Spinal cord (tissue), 10 donors: ENCODE measurements around the gene NODAL. TPM values are rescaled to one million over a fixed set of nuclear protein-coding genes. Genes with fewer than 3 reads are reported as not detected.
A peak's percentile ranks its signal among the peaks of the same experiment; 100 is the strongest.

Experiments
- DNase-seq, 6 donors: peaks; one replicate each; pipeline versions ENCODE4 v3.0.0 to v3.0.0-alpha.2; 2013 to 2015; ENCODE audit warnings: low spot score in 6 of 6, low read depth in 4 of 6
- H3K27ac ChIP-seq: one replicate; pipeline ENCODE4 v1.5.1; 2013; ENCODE audit warnings: low read depth, low read length, control low read depth
- H3K27me3 ChIP-seq: one replicate; pipeline ENCODE4 v1.6.1; 2013; ENCODE audit warnings: low read length; ENCODE audit not compliant: control insufficient read depth, insufficient read depth
- H3K36me3 ChIP-seq: one replicate; pipeline ENCODE4 v1.6.1; 2013; ENCODE audit warnings: low read length; ENCODE audit not compliant: control insufficient read depth, insufficient read depth
- H3K4me1 ChIP-seq: one replicate; pipeline ENCODE4 v1.6.1; 2013; ENCODE audit warnings: low read length; ENCODE audit not compliant: control insufficient read depth, insufficient read depth
- H3K4me3 ChIP-seq: one replicate; pipeline ENCODE4 v1.5.1; 2013; ENCODE audit warnings: low read depth, low read length, control low read depth
- H3K9me3 ChIP-seq: one replicate; pipeline ENCODE4 v1.6.1; 2013; ENCODE audit warnings: low read length; ENCODE audit not compliant: control insufficient read depth, insufficient read depth
- WGBS: methylation state at CpG from one replicate; pipeline ENCODE4 v1.1.5; 2013; ENCODE audit warnings: missing lambda C conversion rate; ENCODE audit not compliant: insufficient coverage; 5-methylcytosine and 5-hydroxymethylcytosine counted together
- polyA plus RNA-seq, 2 donors: library from polyadenylated mRNA; unstranded; fragments of 120-200 nt; gene quantifications; one replicate each; pipeline ENCODE4 v1.2.1, GENCODE V29; 2013; ENCODE audit not compliant: insufficient read length in 2 of 2
- total RNA-seq, 2 donors: library from RNA; depleted of rRNA in 1 of 2; stranded (reverse); fragments of 120-200 nt in 1 of 2; fragments of >200 nt in 1 of 2; gene quantifications; one replicate each; pipeline versions ENCODE4 v1.2.3 to v1.2.4, GENCODE V29; 2013 to 2014
- donor health status: healthy.

NODAL gene
- total and polyA plus RNA-seq, 4 donors = 2.1 to 3.1 (median 2.4) TPM

DNA sequence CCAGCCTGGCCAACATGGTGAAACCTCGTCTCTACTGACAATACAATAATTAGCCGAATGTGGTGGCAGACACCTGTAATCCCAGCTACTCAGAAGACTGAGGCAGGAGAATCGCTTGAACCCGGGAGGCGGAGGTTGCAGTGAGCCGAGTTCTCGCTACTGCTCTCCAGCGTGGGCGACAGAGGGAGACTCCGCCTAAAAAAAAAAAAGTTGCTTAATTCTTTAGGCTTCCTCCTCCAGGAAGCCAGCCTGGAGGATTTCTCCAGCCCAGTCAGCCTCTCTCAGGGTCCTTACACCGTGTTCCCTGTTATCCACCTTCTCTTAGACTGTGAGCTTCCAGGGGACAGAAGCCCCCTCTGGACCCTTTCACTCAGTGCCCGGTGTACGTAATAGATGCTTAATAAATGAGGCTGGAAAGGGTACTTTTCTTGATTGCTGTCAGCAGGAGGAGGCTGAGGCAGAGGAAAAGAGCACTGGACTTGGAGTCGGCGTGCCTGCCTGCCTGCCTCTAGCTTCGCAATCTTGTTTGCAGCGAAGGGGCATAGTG is 16.4 kb upstream of the NODAL start:
- peaks cover 48% of the 10 kb centered on the region for H3K4me1 ChIP-seq
- no peak overlapping the region for H3K4me3 ChIP-seq
- 48% methylated on average over 16 of the region's 17 CpGs for WGBS
- peaks cover 12% of the 10 kb centered on the region for H3K27me3 ChIP-seq
- no peak for DNase-seq
- H3K36me3 ChIP-seq = no peaks in the 10 kb centered on the region
- no peak overlapping the region for H3K27ac ChIP-seq
- H3K9me3 ChIP-seq = no peaks in the 10 kb centered on the region

GRCh38 chr10:70456164-70456563 is 14.7 kb upstream of the NODAL start:
- H3K36me3 ChIP-seq = no peaks in the 10 kb centered on the region
- no peak overlapping the region for H3K27ac ChIP-seq
- no peaks in the 10 kb centered on the region for H3K9me3 ChIP-seq
- no CpG with 5 or more reads among the region's 8 CpGs for WGBS
- peaks cover 12% of the 10 kb centered on the region for H3K27me3 ChIP-seq
- H3K4me3 ChIP-seq = no peak overlapping the region
- no peak for DNase-seq
- peaks cover 31% of the 10 kb centered on the region for H3K4me1 ChIP-seq

GRCh38 chr10:70455213-70455630 is 13.7 kb upstream of the NODAL start:
- Histone ChIP-seq H3K27me3 (peaks cover 12% of the 10 kb centered on the region), H3K4me1 (peaks cover 32% of the 10 kb centered on the region), H3K36me3 (no peaks in the 10 kb centered on the region), H3K4me3 (no peak overlapping the region), H3K27ac (no peak overlapping the region), H3K9me3 (no peaks in the 10 kb centered on the region)
- no peak for DNase-seq
- 20% methylated on average over 1 of the region's 6 CpGs for WGBS

DNA sequence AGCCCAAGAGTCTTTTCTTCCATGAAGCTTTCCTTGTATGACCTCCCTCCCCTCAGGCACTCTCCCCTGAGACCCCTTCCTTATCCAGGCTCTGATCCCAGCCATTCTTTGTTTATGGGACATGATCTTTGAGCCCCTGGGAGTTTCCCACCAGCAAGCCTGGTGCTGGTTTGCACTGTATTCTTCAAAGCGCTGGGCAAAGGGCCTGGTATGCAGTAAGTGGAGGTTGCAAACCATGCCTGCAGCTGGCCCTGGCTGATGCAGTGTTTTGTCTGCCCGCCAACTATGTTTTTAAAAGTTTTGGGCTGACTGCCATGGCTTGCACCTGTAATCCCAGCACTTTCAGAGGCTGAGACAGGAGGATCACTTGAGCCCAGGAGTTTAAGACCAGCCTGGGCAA is 6.8 kb upstream of the NODAL start:
- peaks cover 5% of the 10 kb centered on the region for H3K4me1 ChIP-seq
- 70% methylated on average over 2 of the region's 2 CpGs for WGBS
- no peak for DNase-seq

GRCh38 chr10:70445718-70446657 is 4.5 kb upstream of the NODAL start:
- Histone ChIP-seq H3K27ac (peak overlapping the region; percentile 42), H3K9me3 (no peaks in the 10 kb centered on the region), H3K4me1 (peaks cover 13% of the 10 kb centered on the region), H3K4me3 (no peak overlapping the region), H3K36me3 (no peaks in the 10 kb centered on the region), H3K27me3 (peaks cover 18% of the 10 kb centered on the region)
- WGBS = 43% methylated on average over 5 of the region's 8 CpGs
- DNase-seq = peak in 1 of 6 donors; percentile 42

More for the DNA sequence above, 6.8 kb upstream of the NODAL start:
- no peaks in the 10 kb centered on the region for H3K36me3 ChIP-seq
- no peaks in the 10 kb centered on the region for H3K27me3 ChIP-seq
- H3K27ac ChIP-seq = no peak overlapping the region
- no peaks in the 10 kb centered on the region for H3K9me3 ChIP-seq
- H3K4me3 ChIP-seq = no peak overlapping the region

DNA sequence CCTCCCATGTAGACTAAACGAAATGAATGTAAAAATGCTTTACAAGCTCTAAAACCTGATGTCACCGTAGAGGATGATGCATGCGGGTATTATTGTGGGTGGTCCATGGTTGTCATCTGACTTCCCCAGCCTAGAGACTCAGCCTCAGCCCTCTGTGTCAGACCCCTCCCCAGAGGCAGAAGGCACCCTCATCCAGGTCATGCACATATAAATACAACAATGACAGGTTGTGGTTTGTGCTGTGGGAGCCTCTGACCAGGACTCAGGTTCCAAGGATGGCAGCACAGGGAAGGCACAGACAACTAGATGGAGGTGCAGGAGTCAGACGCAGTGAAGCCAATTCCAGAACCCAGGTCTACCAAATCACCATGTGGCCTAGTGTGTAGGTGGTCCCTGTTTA is 3.3 kb upstream of the NODAL start:
- peaks cover 30% of the 10 kb centered on the region for H3K27me3 ChIP-seq
- H3K27ac ChIP-seq = no peak overlapping the region
- no peaks in the 10 kb centered on the region for H3K9me3 ChIP-seq
- WGBS = 83% methylated on average over 1 of the region's 4 CpGs
- no peak overlapping the region for H3K4me3 ChIP-seq
- H3K4me1 ChIP-seq = peaks cover 22% of the 10 kb centered on the region
- no peak for DNase-seq
- no peaks in the 10 kb centered on the region for H3K36me3 ChIP-seq

DNA sequence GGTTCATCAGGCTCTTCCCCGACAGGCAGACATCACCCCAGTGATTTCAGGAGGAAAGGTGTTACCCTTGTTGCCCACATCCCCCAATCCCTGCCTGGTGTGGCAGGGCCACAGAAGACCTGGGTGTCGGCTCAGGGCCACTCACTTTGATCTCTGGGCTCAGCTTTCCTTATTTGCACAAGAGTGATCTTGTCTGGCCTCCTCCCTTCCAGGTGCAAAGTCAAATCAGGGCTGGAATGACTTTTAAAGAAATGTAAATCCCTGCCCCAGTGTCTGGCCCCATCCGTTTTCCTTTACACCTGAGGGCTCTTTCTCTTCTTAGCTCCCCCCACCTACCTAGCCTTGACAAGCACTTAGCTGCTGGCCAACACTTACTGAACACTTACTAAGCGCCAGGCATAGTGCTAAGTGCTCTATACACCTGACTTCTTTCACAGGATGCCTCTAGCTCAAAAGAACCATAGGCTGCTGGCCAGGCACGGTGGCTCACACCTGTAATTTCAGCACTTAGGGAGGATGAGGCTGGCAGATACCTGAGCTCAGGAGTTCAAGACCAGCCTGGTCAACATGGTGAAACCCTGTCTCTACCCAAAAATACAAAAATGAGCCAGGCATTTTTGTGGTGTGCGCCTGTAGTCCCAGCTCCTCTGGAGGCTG is 979 bp upstream of the NODAL start:
- 60% methylated on average over 5 of the region's 6 CpGs for WGBS
- Histone ChIP-seq H3K4me1 (peaks cover 24% of the 10 kb centered on the region), H3K36me3 (no peaks in the 10 kb centered on the region), H3K4me3 (no peak overlapping the region), H3K27me3 (peaks cover 44% of the 10 kb centered on the region), H3K27ac (no peak overlapping the region), H3K9me3 (no peaks in the 10 kb centered on the region)
- no peak for DNase-seq

- no peak overlapping the region for H3K27ac ChIP-seq
- no peaks in the 10 kb centered on the region for H3K9me3 ChIP-seq
- H3K4me1 ChIP-seq = peaks cover 24% of the 10 kb centered on the region
- 25% methylated on average over 12 of the region's 12 CpGs for WGBS
- H3K36me3 ChIP-seq = no peaks in the 10 kb centered on the region
- H3K27me3 ChIP-seq = peaks cover 44% of the 10 kb centered on the region
- no peak overlapping the region for H3K4me3 ChIP-seq
- no peak for DNase-seq
Measured at GRCh38 chr10:70441895-70442309, 421 bp upstream of the NODAL start.

DNA sequence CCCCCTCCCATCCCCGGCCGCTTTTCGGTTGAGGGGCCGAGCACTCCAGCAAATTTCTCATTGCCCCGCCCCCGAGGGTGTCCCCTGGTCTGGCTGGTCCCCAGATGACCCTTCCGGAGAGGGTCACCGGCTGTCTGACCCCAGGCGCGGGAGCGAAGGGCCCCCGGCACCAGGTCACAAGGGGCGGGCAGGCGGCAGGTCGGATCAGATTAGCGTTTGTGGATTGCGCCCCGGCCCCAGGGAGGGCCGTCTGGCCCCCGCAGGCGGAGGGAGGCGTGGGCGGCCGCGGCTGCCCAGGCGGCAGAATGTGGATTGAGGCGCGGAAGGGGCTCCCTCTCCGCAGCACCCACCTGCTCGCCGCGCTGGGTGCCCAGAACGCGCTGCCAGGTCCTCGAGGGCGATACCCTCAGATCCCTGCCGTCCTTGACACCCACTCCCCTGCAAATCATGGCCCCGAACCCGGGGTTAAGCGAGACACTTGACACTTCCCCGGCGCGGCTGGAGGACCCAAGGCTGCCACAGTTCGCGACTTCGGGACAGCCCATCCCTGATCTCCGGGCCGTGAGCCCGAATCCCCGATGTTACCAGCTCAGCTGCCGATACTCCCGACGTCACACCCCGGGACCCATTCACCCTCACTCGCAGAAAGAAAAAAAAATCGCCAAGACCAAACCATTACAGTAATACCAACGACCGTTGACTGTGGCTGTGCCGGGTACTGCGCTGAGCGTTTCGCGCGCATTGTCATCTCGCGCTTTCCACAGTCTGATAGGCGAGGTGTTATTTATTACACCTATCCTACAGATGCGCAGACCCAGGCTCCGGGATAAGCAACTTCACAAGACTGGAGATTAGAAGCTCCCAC is 953 bp downstream of the NODAL start:
- Histone ChIP-seq H3K27ac (no peak overlapping the region), H3K4me3 (peak overlapping the region; percentile 9), H3K9me3 (no peaks in the 10 kb centered on the region), H3K27me3 (peaks cover 44% of the 10 kb centered on the region), H3K36me3 (peaks cover 4% of the 10 kb centered on the region), H3K4me1 (peaks cover 24% of the 10 kb centered on the region)
- 2% methylated on average over 65 of the region's 69 CpGs for WGBS
- peak in 1 of 6 donors; percentile 64 for DNase-seq
